Activated T-cell treated with anti-CD3 and anti-CD28 coated beads, Interleukin-2, amount 50 U/mL, for 48 hours (primary cell): ENCODE data around the gene TBKBP1.

Experiments used
- DNase-seq, 2 experiments: peaks; one replicate each; pipeline ENCODE4 v3.0.0-alpha.2; 2020

TBKBP1 gene

GRCh38 chr17:47693731-47694580 lies at the start of gene TBKBP1:
Gene TBKBP1 (plus strand): TSS chr17:47694161. CDS start chr17:47696113, 1,952 bp downstream.
- DNase-seq = peak; percentile 64 to 72

- DNase-seq = no peak
Observed at GRCh38 chr17:47644324-47644723, 49.6 kb upstream of the TBKBP1 start.

GRCh38 chr17:47649153-47649971 lies 44.6 kb upstream of the TBKBP1 start, which contains the start of gene KPNB1:
Gene KPNB1 (plus strand): TSS chr17:47649919. CDS start chr17:47650245, 326 bp downstream.
- DNase-seq = peak; percentile 98 to 99

- DNase-seq = no peak
Observed at GRCh38 chr17:47649972-47650524, 43.9 kb upstream of the TBKBP1 start.

GRCh38 chr17:47650525-47651522 lies 43.1 kb upstream of the TBKBP1 start:
- peak; percentile 95 to 96 for DNase-seq

GRCh38 chr17:47651704-47652103 lies 42.3 kb upstream of the TBKBP1 start:
- no peak for DNase-seq

GRCh38 chr17:47652570-47652969 lies 41.4 kb upstream of the TBKBP1 start:
- no peak for DNase-seq

- no peak for DNase-seq
Observed at GRCh38 chr17:47653442-47653841, 40.5 kb upstream of the TBKBP1 start.

- DNase-seq = no peak
Observed at GRCh38 chr17:47654991-47655390, 39.0 kb upstream of the TBKBP1 start.

- no peak for DNase-seq
Observed at GRCh38 chr17:47660064-47660492, 33.9 kb upstream of the TBKBP1 start.

- peak; percentile 65 to 70 for DNase-seq
Observed at GRCh38 chr17:47663912-47664623, 29.9 kb upstream of the TBKBP1 start.

GRCh38 chr17:47664624-47664941 lies 29.4 kb upstream of the TBKBP1 start:
- DNase-seq = no peak

- no peak for DNase-seq
Observed at GRCh38 chr17:47665655-47666054, 28.3 kb upstream of the TBKBP1 start.

GRCh38 chr17:47669081-47669480 lies 24.9 kb upstream of the TBKBP1 start:
- no peak for DNase-seq

GRCh38 chr17:47670064-47670463 lies 23.9 kb upstream of the TBKBP1 start:
- DNase-seq = no peak

GRCh38 chr17:47674499-47674898 lies 19.5 kb upstream of the TBKBP1 start:
- no peak for DNase-seq

GRCh38 chr17:47675380-47676198 lies 18.4 kb upstream of the TBKBP1 start:
- no peak for DNase-seq

- no peak for DNase-seq
Observed at GRCh38 chr17:47676199-47676472, 17.8 kb upstream of the TBKBP1 start.

- DNase-seq = no peak
Observed at GRCh38 chr17:47676510-47677165, 17.3 kb upstream of the TBKBP1 start.

GRCh38 chr17:47678196-47678595 lies 15.8 kb upstream of the TBKBP1 start:
- DNase-seq = no peak
